ENCODE results near the gene FXN.

GRCh38 chr9:69030851-69031645 is 4.5 kb upstream of the FXN start:
- TF ChIP-seq EZH2 (IDR thresholded peaks at IDR 0.05; ENCODE audit: insufficient read depth, poor library complexity, severe bottlenecking) (no peak), EZH2phosphoT487 (IDR thresholded peaks at IDR 0.05; ENCODE audit: insufficient read depth, low read depth) (no peak)
